IPS DF 6.9 (cell line): ENCODE results near the gene RBM19.
"Not testable (repeated sequence)": the region's sequence is repeated elsewhere in the genome, so short reads cannot be mapped to it uniquely, and the experiment has no call there.

Source experiments
- DNase-seq: peaks from one replicate; pipeline ENCODE4 v3.0.0-alpha.2; 2013; ENCODE audit warnings: low read depth, low spot score
- H3K27ac ChIP-seq: one replicate; pipeline ENCODE4 v1.5.1; 2013; ENCODE audit warnings: low read length, control low read depth
- H3K27me3 ChIP-seq: 2 replicates; pipeline ENCODE4 v1.6.1; 2013; ENCODE audit warnings: mild to moderate bottlenecking, low read length; ENCODE audit not compliant: control insufficient read depth, insufficient read depth
- H3K36me3 ChIP-seq: 2 replicates; pipeline ENCODE4 v1.6.1; 2013; ENCODE audit warnings: low read length; ENCODE audit not compliant: control insufficient read depth, insufficient read depth
- H3K4me1 ChIP-seq: 2 replicates; pipeline ENCODE4 v1.6.1; 2013; ENCODE audit warnings: low read length; ENCODE audit not compliant: control insufficient read depth, insufficient read depth
- H3K4me3 ChIP-seq: 2 replicates; pipeline ENCODE4 v1.5.1; 2013; ENCODE audit warnings: mild to moderate bottlenecking, low read length
- H3K9me3 ChIP-seq: 2 replicates; pipeline ENCODE4 v1.6.1; 2013; ENCODE audit warnings: low read length, inconsistent platforms; ENCODE audit not compliant: control insufficient read depth, insufficient read depth
- WGBS: extraction: QIAGEN DNeasy Blood & Tissue Kit; methylation state at CpG from one replicate; pipeline ENCODE4 v1.1.7; 2013; ENCODE audit warnings: mixed read lengths, missing lambda C conversion rate; ENCODE audit not compliant: insufficient read length, insufficient coverage; 5-methylcytosine and 5-hydroxymethylcytosine counted together

Gene RBM19

DNA sequence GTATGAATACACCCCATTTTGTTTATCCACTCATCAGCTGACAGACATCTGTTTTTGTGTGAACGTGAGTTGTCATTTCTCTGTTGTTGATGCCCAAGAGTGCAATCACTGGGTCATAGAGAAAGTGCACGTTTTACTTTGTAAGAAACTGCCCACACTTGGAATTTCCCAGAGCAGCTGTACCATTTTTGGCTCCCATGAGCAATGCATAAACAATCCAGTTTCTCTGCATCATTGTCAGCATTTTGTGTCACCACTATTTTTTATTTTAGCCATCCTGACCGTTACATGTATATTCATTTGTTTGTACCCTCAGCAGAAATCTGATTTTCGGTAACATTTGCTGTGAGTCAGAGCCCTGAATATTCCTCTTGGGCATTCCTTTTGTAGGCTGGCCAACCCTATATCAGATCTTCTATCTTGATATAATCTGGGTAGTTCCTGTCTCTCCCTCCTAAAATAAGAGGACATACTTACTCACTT is 62.7 kb downstream of the RBM19 start:
- no peaks in the 10 kb centered on the region for H3K27me3 ChIP-seq
- H3K4me1 ChIP-seq, result no peaks in the 10 kb centered on the region
- H3K36me3 ChIP-seq, result peaks cover 8% of the 10 kb centered on the region
- H3K9me3 ChIP-seq, result no peaks in the 10 kb centered on the region
- no CpG with 5 or more reads among the region's 4 CpGs for WGBS
- DNase-seq, result no peak
- no peak overlapping the region for H3K27ac ChIP-seq
- H3K4me3 ChIP-seq, result no peak overlapping the region

DNA sequence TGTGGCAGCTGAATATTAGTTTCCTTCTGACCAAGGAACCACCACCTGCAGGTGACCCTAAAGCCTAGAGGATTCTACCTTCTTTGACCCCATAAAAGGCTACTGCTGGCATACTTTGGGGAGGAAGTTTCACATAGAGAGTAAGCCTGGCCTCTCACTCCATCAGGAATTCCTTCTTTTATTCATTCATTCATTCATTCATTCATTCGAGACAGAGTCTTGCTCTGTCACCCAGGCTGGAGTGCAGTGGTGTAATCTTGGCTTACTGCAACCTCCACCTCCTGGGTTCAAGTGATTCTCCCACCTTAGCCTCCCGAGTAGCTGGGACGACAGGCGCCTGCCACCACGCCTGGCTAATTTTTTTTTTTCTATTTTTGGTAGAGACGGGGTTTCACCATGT is 64.8 kb downstream of the RBM19 start:
- not testable (repeated sequence) for DNase-seq, H3K4me3 ChIP-seq, H3K36me3 ChIP-seq, H3K27ac ChIP-seq, H3K27me3 ChIP-seq, H3K4me1 ChIP-seq, H3K9me3 ChIP-seq
- no CpG with 5 or more reads among the region's 6 CpGs for WGBS

DNA sequence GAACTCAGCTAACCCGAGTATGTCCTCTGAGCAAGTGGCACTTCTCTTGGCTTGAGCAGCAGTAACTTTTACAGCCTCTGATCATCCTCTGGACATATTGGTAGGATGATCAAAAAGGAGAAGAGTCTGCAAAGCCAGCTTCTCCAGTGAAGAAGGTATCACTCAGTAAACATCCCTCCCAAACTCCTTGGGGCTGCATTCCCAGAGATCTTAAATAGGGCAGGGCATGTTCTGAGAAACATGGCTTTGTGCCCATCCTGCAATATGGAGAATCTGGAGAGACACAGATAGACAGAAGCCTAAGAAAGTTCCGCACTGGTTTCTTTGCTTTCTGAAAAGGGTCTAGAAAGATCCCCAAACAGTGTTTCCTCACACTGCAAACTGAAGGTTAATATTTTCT is 65.4 kb downstream of the RBM19 start:
- WGBS, result no CpG with 5 or more reads among the region's 2 CpGs
- H3K9me3 ChIP-seq, result no peaks in the 10 kb centered on the region
- H3K27me3 ChIP-seq, result no peaks in the 10 kb centered on the region
- H3K4me3 ChIP-seq, result no peak overlapping the region
- no peaks in the 10 kb centered on the region for H3K4me1 ChIP-seq
- peaks cover 8% of the 10 kb centered on the region; the same call in 1 of the 2 replicates for H3K36me3 ChIP-seq
- DNase-seq, result no peak
- H3K27ac ChIP-seq, result no peak overlapping the region

DNA sequence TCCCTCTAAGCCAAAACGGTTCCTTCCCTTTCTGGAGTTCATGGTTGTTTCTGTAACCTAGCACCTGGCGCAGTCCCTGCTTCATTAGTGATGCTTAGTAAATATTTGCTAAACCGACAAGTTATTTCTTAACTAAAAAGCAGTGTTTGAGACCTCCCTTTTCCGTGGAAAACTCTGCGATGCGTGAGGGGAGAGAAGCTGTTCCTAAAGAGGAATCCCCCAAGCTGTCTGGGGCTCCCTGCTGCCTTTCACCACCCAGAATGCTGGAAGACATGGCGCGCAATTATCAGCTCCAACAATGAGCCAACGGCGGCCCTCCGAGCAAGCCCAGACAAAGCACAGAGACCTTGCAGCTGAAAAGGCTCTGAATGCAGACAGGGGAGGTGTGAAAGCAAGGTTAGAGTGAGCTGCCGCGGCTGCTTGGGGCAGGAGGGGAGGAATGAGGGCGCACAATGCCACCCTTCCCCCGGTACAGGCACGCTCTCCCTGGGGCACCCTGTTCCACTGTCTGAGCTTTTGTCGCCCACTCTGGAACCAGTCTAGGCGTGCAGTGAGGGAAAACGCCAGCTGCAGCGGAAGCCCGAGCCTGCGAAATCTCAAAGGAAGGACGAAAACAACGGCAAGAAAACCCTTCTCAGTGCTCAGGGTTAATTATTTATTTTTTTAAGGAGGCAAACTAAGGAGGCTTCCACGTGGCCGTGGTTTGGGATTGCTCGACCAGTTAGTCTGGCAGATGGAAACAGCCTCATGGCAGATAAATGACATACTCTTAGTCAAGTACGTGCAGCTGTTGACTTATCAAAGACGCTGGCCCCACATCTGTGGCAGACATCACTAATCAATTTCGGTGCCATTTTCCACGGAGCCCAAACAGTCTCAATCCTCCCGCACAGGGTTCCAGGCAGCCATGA is 66.3 kb downstream of the RBM19 start:
- peaks cover 8% of the 10 kb centered on the region; the same call in 1 of the 2 replicates for H3K36me3 ChIP-seq
- no peak overlapping the region for H3K27ac ChIP-seq
- no peaks in the 10 kb centered on the region for H3K9me3 ChIP-seq
- no peaks in the 10 kb centered on the region for H3K4me1 ChIP-seq
- DNase-seq, result no peak
- WGBS, result no CpG with 5 or more reads among the region's 32 CpGs
- no peak overlapping the region for H3K4me3 ChIP-seq
- H3K27me3 ChIP-seq, result no peaks in the 10 kb centered on the region

DNA sequence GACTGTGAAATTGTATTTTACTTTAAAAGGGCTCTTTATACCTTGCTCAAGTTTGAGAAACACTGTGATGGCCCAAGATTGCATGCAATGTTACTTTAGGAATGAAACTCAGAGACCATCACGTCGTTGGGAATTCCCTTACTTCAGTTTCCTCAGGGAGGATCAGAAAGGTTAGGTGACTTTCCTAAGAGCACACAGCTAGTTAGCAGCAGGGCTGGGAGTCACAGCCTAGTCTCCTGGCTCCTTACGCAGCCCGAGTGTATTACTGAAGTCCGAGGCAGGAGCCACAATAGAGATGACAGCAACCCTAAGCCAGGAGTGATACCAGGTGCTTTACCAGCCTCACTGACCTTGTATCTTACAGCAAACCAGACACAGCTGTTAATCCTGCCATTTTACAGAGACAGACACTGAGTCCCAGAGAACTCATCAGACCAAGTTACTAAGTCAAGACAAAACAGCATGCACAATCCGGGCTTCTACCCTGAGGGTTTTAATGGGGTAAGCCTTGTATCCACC is 67.0 kb downstream of the RBM19 start:
- H3K27me3 ChIP-seq, result no peaks in the 10 kb centered on the region
- H3K36me3 ChIP-seq, result 0 out of 2 replicates have a peak, but pooled peaks cover 3% of the 10 kb centered on the region
- DNase-seq, result no peak
- H3K4me3 ChIP-seq, result no peak overlapping the region
- WGBS, result no CpG with 5 or more reads among the region's 6 CpGs
- no peaks in the 10 kb centered on the region for H3K9me3 ChIP-seq
- no peak overlapping the region for H3K27ac ChIP-seq
- H3K4me1 ChIP-seq, result no peaks in the 10 kb centered on the region

DNA sequence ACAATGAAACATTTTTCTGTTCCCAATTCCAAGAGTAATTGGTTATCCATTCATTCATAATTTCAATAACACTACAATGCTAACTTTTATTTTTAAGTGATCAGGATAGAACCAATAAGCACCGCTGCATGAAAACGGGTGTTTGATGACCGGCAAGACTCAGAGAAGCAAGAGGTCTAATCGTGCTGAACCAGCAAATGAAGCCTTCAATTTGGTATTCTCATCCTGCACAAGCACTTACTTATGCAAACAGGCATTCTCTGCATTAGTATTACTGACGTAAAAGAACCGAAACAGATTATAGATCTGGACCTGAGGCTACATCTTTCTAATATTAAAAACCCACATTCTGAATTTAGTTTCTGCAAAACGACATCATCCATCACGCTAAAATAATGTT is 67.7 kb downstream of the RBM19 start:
- Histone ChIP-seq H3K36me3 (0 out of 2 replicates have a peak, but pooled peaks cover 3% of the 10 kb centered on the region), H3K4me1 (no peaks in the 10 kb centered on the region), H3K27ac (no peak overlapping the region), H3K9me3 (no peaks in the 10 kb centered on the region), H3K4me3 (no peak overlapping the region), H3K27me3 (no peaks in the 10 kb centered on the region)
- 100% methylated on average over 2 of the region's 8 CpGs for WGBS
- DNase-seq, result no peak

DNA sequence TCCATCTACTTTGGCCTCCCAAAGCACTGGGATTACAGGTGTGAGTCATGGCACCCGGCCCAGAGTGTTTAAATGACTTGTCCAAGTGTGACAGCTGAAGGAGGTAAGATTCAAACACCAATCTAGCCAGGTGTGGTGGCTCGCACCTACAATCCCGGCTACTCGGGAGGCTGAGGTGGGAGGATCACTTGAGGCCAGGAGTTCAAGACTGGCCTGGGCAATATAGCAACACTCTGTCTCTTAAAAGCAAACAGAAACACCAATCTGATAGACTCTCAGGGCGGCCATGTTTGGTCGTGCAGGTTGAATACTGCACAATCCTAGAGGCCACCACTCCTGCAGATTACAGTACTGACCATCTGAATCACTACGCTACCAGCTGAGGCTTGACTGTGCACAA is 68.7 kb downstream of the RBM19 start:
- no CpG with 5 or more reads among the region's 7 CpGs for WGBS
- H3K9me3 ChIP-seq, result no peaks in the 10 kb centered on the region
- no peaks in the 10 kb centered on the region for H3K36me3 ChIP-seq
- no peaks in the 10 kb centered on the region for H3K27me3 ChIP-seq
- no peaks in the 10 kb centered on the region for H3K4me1 ChIP-seq
- no peak overlapping the region for H3K27ac ChIP-seq
- no peak overlapping the region for H3K4me3 ChIP-seq
- no peak for DNase-seq

DNA sequence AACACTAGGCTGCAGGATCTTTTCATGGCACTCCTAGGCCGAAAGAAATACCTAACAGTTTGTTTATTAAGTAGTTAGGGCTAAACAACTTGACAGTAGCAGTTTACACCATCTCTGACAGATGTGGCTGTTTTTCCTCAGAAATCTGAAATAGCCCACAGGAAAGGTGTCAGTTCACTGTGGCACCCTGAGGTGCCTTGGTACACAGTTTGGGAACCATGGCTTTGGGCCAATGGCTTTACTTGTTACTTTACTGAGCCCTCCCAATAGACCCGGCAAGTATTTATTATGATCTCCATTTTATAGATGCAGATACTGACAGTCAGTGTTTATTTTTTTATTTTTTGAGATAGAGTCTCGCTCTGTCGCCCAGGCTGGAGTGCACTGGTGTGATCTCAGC is 69.3 kb downstream of the RBM19 start:
- H3K9me3 ChIP-seq, result no peaks in the 10 kb centered on the region
- no peak for DNase-seq
- peaks cover 1% of the 10 kb centered on the region; the same call in 1 of the 2 replicates for H3K4me1 ChIP-seq
- no peak overlapping the region for H3K4me3 ChIP-seq
- no peaks in the 10 kb centered on the region for H3K27me3 ChIP-seq
- H3K36me3 ChIP-seq, result no peaks in the 10 kb centered on the region
- WGBS, result no CpG with 5 or more reads among the region's 4 CpGs
- no peak overlapping the region for H3K27ac ChIP-seq

DNA sequence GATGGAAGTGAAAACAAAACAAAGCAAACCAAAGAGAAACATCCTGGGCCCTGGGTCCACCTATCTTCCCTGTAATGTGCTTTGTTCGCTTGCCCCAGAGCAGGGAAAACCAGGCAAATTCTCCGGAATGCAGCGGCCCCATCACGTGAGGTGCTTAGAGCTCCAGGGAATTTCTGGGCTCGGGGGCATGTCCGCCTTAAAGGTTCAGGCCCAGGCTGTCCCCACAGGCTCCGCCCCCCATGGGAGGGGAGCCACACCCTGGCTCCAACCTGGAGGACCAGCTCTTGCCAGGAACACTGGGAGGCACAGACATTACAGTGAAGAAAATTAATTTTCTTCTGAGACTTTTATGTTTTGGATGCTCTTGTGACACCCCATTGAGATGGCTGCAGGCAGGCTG is 69.9 kb downstream of the RBM19 start:
- Histone ChIP-seq H3K4me3 (no peak overlapping the region), H3K27ac (no peak overlapping the region), H3K36me3 (no peaks in the 10 kb centered on the region), H3K4me1 (peaks cover 1% of the 10 kb centered on the region; the same call in 1 of the 2 replicates), H3K27me3 (no peaks in the 10 kb centered on the region), H3K9me3 (no peaks in the 10 kb centered on the region)
- no CpG with 5 or more reads among the region's 7 CpGs for WGBS
- DNase-seq, result peak; percentile 41

DNA sequence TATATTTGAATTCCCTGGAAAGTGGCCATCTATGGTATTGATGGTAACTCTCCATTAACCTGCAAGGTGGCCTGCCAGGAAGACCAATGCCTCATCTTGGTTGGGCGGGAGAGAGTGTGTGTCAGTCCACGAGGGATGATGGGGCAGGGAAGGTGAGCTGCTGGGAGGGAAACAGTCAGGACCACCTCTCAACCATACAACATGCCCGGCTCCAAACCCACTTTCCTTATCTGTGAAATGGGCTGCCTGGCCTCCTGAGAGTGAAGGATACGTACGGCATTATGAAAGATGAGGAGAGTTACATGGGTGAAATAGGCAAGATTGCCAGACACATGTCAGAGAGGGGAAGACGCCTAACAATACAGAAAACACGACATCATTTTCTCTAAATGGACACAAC is 70.9 kb downstream of the RBM19 start:
- H3K9me3 ChIP-seq, result no peaks in the 10 kb centered on the region
- no CpG with 5 or more reads among the region's 7 CpGs for WGBS
- no peak overlapping the region for H3K4me3 ChIP-seq
- H3K4me1 ChIP-seq, result peaks cover 1% of the 10 kb centered on the region; the same call in 1 of the 2 replicates
- no peaks in the 10 kb centered on the region for H3K27me3 ChIP-seq
- H3K27ac ChIP-seq, result no peak overlapping the region
- no peaks in the 10 kb centered on the region for H3K36me3 ChIP-seq
- DNase-seq, result no peak
